OCI-LY3 (cell line): ENCODE measurements around the gene CELSR2.

ENCODE experiments used
- EZH2phosphoT487 ChIP-seq: fragments of 200-600 bp; shearing (Covaris generic); IDR thresholded peaks from 2 replicates; pipeline ENCODE4 v1.6.1; 2018; ENCODE audit warnings: antibody characterized with exemption, mixed run types, low read depth
- TF ChIP-seq, protein P1 (sequence below): fragments of 200-600, 300-600 bp; sonication (generic); IDR thresholded peaks from 2 replicates; pipeline ENCODE4 v1.5.1; 2014; ENCODE audit warnings: antibody characterized with exemption, low read length, low read depth

GRCh38 chr1:109275706-109276345, 26.5 kb downstream of the CELSR2 start:
- no peak for TF ChIP-seq EZH2phosphoT487
- TF ChIP-seq, protein P1, sequence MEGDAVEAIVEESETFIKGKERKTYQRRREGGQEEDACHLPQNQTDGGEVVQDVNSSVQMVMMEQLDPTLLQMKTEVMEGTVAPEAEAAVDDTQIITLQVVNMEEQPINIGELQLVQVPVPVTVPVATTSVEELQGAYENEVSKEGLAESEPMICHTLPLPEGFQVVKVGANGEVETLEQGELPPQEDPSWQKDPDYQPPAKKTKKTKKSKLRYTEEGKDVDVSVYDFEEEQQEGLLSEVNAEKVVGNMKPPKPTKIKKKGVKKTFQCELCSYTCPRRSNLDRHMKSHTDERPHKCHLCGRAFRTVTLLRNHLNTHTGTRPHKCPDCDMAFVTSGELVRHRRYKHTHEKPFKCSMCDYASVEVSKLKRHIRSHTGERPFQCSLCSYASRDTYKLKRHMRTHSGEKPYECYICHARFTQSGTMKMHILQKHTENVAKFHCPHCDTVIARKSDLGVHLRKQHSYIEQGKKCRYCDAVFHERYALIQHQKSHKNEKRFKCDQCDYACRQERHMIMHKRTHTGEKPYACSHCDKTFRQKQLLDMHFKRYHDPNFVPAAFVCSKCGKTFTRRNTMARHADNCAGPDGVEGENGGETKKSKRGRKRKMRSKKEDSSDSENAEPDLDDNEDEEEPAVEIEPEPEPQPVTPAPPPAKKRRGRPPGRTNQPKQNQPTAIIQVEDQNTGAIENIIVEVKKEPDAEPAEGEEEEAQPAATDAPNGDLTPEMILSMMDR, result no peak
